ENCODE data around the gene TICAM1. TPM values are rescaled to one million over a fixed set of nuclear protein-coding genes. Genes with fewer than 3 reads are reported as not detected.
"Not testable (repeated sequence)": the region's sequence is repeated elsewhere in the genome, so short reads cannot be mapped to it uniquely, and the experiment has no call there.

The TICAM1 gene
- total RNA-seq, 1 experiment from 2014 or later: 2.7 TPM

DNA sequence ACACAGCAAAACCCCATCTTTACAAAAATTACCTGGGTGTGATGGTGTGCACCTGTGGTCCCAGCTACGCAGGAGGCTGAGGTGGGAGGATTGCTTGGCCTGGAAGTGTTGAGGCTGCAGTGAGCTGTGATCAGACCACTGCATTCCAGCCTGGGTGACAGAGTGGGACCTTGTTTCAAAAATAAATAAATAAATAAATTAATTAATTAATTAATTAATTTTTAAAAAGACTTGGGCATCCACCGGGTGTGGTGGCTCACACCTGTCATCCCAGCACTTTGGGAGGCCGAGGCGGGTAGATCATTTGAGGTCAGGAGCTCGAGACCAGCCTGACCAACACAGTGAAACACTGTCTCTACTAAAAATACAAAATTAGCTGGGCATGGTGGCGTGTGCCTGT lies 26.4 kb downstream of the TICAM1 start:
- not testable (repeated sequence) for H2AFZ ChIP-seq (ENCODE audit: low read length); H3K79me2 ChIP-seq (ENCODE audit: low read length)

DNA sequence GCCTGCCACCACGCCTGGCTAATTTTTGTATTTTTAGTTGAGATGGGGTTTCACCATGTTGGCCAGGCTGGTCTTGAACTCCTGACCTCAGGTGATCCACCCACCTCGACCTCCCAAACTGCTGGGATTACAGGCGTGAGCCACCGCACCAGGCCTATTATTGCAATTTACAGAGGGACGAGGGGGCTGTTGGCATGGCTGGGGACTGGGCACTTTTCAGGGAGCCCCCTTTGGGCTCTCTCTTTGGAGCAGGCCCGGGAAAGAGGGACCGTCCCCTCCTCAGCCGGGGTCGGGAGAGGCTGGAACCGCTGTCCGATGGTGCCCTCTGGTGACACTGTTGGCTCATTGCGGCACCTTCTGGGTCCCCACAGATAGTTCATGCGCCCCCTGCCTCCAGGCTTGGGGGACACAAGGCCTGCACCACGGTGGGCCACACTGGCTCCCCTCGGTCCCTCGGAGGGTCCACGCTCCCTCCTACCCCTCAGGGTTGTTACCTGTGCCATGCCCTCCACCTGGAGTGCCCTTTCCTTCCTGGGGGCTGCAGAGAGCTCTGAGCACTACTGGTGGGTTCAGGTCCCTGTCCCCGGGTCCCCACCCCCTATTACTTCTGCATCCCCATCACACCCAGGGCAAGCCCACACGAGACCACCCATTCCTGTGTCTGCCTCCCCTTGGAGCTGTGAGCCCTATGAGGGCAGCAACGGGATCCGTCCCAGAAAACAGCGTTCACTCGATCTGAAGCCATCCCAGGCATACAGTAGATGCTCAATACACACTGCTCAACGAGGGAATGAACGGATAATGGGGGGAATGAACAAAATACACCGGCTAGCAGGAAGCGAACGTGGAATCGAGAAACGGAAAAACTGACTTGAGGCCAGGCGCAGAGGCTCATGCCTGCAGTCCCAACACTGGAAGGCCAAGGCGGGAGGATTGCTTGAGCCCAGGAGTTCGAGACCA lies 27.5 kb downstream of the TICAM1 start:
- peak; percentile 87 for DNase-seq
- Histone ChIP-seq H3K27ac (ENCODE audit: low read length) (no peak overlapping the region), H3K79me2 (ENCODE audit: low read length) (no peaks in the 10 kb centered on the region), H3K4me2 (ENCODE audit: low read depth, low read length, poor library complexity, severe bottlenecking) (no peak overlapping the region), H3K9ac (ENCODE audit: low read length) (no peak overlapping the region), H3K9me3 (ENCODE audit: low read length) (no peaks in the 10 kb centered on the region), H3K4me3 (ENCODE audit: low read length) (no peak overlapping the region), H3K36me3 (ENCODE audit: insufficient read depth, low read length) (no peaks in the 10 kb centered on the region), H3K4me1 (ENCODE audit: low read length) (peaks cover 8% of the 10 kb centered on the region), H3K27me3 (ENCODE audit: low read length) (no peaks in the 10 kb centered on the region), H3K9me2 (replicated peaks; ENCODE audit: insufficient read depth, low read length) (no peaks in the 10 kb centered on the region), H4K20me1 (ENCODE audit: insufficient read depth, low read depth, low read length) (no peaks in the 10 kb centered on the region), H2AFZ (ENCODE audit: low read length) (no peak overlapping the region)

More for the DNA sequence above, 26.4 kb downstream of the TICAM1 start:
- H3K4me1 ChIP-seq (ENCODE audit: low read length); H4K20me1 ChIP-seq (ENCODE audit: insufficient read depth, low read depth, low read length); H3K9ac ChIP-seq (ENCODE audit: low read length); H3K27me3 ChIP-seq (ENCODE audit: low read length); H3K27ac ChIP-seq (ENCODE audit: low read length); H3K9me2 ChIP-seq (replicated peaks; ENCODE audit: insufficient read depth, low read length); H3K4me3 ChIP-seq (ENCODE audit: low read length); H3K4me2 ChIP-seq (ENCODE audit: low read depth, low read length, poor library complexity, severe bottlenecking); H3K9me3 ChIP-seq (ENCODE audit: low read length); DNase-seq; H3K36me3 ChIP-seq (ENCODE audit: insufficient read depth, low read length): not testable (repeated sequence)

DNA sequence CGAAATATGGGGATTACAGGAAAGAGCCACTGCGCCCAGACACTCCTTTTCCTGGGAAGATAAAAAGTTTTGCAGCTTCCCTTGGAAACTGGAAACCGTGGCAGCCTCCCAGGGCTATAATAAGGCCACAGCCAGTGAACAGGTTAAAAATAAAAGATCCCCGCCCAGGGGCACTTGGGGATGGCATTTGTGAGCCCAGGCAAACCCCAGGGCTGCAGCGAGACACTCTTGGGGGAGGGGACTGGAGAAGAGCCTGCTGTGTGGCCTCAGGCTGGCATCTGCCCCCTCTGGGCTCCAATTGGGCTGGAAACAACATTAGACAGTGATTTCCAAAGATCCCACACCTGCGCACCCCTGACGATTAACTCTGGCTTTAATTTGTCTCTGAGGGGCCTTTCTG lies 28.8 kb downstream of the TICAM1 start:
- H3K4me3 ChIP-seq (ENCODE audit: low read length): no peak overlapping the region
- H3K9me3 ChIP-seq (ENCODE audit: low read length): no peaks in the 10 kb centered on the region
- peaks cover 8% of the 10 kb centered on the region for H3K4me1 ChIP-seq (ENCODE audit: low read length)
- H3K9ac ChIP-seq (ENCODE audit: low read length): no peak overlapping the region
- H3K9me2 ChIP-seq (replicated peaks; ENCODE audit: insufficient read depth, low read length): no peaks in the 10 kb centered on the region
- H2AFZ ChIP-seq (ENCODE audit: low read length): no peak overlapping the region
- no peaks in the 10 kb centered on the region for H3K79me2 ChIP-seq (ENCODE audit: low read length)
- no peaks in the 10 kb centered on the region for H4K20me1 ChIP-seq (ENCODE audit: insufficient read depth, low read depth, low read length)
- H3K4me2 ChIP-seq (ENCODE audit: low read depth, low read length, poor library complexity, severe bottlenecking): no peak overlapping the region
- H3K36me3 ChIP-seq (ENCODE audit: insufficient read depth, low read length): no peaks in the 10 kb centered on the region
- DNase-seq: no peak
- no peak overlapping the region for H3K27ac ChIP-seq (ENCODE audit: low read length)
- H3K27me3 ChIP-seq (ENCODE audit: low read length): no peaks in the 10 kb centered on the region

DNA sequence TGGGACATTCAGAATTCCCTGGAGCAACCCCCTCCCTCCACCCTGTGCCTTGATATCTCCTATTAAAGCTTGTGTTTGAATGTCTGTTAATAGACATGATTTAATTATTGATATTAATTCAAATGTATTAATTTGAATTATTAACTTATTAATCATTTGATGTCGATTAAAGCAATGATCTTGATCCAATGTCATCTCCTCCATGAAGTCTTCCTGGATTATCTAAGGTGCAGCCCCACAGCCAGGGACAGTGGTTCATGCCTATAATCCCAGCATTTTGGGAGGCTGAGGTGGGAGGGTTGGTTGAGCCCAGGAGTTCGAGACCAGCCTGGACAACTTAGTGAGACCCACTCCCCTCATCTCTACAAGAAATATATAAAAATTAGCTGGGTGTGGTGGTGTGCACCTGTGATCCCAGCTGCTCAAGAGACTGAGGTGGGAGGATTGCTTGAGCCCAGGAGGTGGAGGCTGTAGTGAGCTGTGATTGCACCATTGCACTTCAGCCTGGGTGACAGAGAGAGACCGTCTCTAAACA lies 30.4 kb downstream of the TICAM1 start:
- DNase-seq: no peak
- Histone ChIP-seq H3K4me3 (ENCODE audit: low read length) (no peak overlapping the region), H3K79me2 (ENCODE audit: low read length) (peaks cover 5% of the 10 kb centered on the region; the same call in 1 of the 2 replicates), H2AFZ (ENCODE audit: low read length) (no peak overlapping the region), H3K27ac (ENCODE audit: low read length) (no peak overlapping the region), H3K9ac (ENCODE audit: low read length) (no peak overlapping the region), H3K36me3 (ENCODE audit: insufficient read depth, low read length) (peaks cover 6% of the 10 kb centered on the region), H3K27me3 (ENCODE audit: low read length) (no peaks in the 10 kb centered on the region), H3K9me2 (replicated peaks; ENCODE audit: insufficient read depth, low read length) (no peaks in the 10 kb centered on the region), H3K9me3 (ENCODE audit: low read length) (no peaks in the 10 kb centered on the region), H3K4me2 (ENCODE audit: low read depth, low read length, poor library complexity, severe bottlenecking) (no peak overlapping the region), H4K20me1 (ENCODE audit: insufficient read depth, low read depth, low read length) (no peaks in the 10 kb centered on the region), H3K4me1 (ENCODE audit: low read length) (no peaks in the 10 kb centered on the region)

DNA sequence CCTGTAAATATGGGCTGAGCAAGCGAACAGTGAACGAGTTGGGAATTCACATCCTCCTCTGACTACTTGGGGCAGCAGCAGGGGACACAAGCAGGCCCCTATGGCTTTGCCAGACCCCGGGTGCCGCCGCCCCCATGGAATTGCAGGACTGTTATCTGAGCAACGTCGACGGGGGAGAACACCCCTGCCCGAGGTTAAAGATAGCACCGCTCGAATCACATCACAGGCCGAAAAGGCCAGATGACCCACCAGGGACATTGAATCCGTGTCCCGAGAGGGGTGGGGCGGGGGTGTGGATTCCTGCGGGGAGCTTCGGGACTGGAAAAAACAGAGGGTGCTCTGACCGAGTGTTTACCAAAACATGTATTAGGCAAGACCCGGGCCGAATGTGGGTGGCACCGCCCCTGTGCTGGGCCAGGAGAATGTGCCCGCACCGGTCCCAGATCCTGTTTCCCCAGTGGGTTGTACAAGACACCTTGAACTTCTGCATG lies 30.9 kb downstream of the TICAM1 start:
- Histone ChIP-seq H3K4me2 (ENCODE audit: low read depth, low read length, poor library complexity, severe bottlenecking) (no peak overlapping the region), H3K4me1 (ENCODE audit: low read length) (no peaks in the 10 kb centered on the region), H3K27ac (ENCODE audit: low read length) (no peak overlapping the region), H3K9me2 (replicated peaks; ENCODE audit: insufficient read depth, low read length) (no peaks in the 10 kb centered on the region), H3K9me3 (ENCODE audit: low read length) (no peaks in the 10 kb centered on the region), H3K27me3 (ENCODE audit: low read length) (no peaks in the 10 kb centered on the region), H3K36me3 (ENCODE audit: insufficient read depth, low read length) (peaks cover 6% of the 10 kb centered on the region), H2AFZ (ENCODE audit: low read length) (no peak overlapping the region), H4K20me1 (ENCODE audit: insufficient read depth, low read depth, low read length) (no peaks in the 10 kb centered on the region), H3K4me3 (ENCODE audit: low read length) (no peak overlapping the region), H3K79me2 (ENCODE audit: low read length) (peaks cover 5% of the 10 kb centered on the region; the same call in 1 of the 2 replicates), H3K9ac (ENCODE audit: low read length) (no peak overlapping the region)
- no peak for DNase-seq

DNA sequence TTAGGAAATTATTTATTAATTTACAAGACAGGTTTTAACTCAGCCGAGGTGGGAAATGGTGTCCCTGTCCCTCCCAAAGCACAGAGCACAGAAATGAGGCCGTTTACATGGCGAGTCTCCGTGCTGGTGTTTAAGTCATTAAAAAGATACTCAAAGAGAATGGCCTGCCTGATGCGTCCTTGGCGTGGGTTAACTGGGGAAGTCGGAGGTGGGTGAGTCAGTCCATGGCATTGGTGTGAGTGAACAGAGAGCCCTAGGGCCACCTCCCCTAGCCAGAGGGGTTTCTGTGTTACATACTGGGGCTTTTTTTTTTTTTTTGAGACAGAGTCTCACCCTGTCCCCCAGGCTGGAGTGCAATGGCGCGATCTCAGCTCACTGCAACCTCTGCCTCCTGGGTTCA lies 36.1 kb downstream of the TICAM1 start:
- peaks cover 17% of the 10 kb centered on the region for H3K4me1 ChIP-seq (ENCODE audit: low read length)
- H3K4me3 ChIP-seq (ENCODE audit: low read length): no peak overlapping the region
- H3K9ac ChIP-seq (ENCODE audit: low read length): no peak overlapping the region
- no peaks in the 10 kb centered on the region; the same call in 1 of the 2 replicates for H4K20me1 ChIP-seq (ENCODE audit: insufficient read depth, low read depth, low read length)
- H3K9me3 ChIP-seq (ENCODE audit: low read length): no peaks in the 10 kb centered on the region
- DNase-seq: no peak
- H3K27ac ChIP-seq (ENCODE audit: low read length): no peak overlapping the region
- no peaks in the 10 kb centered on the region for H3K9me2 ChIP-seq (replicated peaks; ENCODE audit: insufficient read depth, low read length)
- peaks cover 39% of the 10 kb centered on the region for H3K79me2 ChIP-seq (ENCODE audit: low read length)
- H3K4me2 ChIP-seq (ENCODE audit: low read depth, low read length, poor library complexity, severe bottlenecking): no peak overlapping the region
- H3K27me3 ChIP-seq (ENCODE audit: low read length): no peaks in the 10 kb centered on the region
- no peak overlapping the region for H2AFZ ChIP-seq (ENCODE audit: low read length)
- H3K36me3 ChIP-seq (ENCODE audit: insufficient read depth, low read length): peaks cover 11% of the 10 kb centered on the region

DNA sequence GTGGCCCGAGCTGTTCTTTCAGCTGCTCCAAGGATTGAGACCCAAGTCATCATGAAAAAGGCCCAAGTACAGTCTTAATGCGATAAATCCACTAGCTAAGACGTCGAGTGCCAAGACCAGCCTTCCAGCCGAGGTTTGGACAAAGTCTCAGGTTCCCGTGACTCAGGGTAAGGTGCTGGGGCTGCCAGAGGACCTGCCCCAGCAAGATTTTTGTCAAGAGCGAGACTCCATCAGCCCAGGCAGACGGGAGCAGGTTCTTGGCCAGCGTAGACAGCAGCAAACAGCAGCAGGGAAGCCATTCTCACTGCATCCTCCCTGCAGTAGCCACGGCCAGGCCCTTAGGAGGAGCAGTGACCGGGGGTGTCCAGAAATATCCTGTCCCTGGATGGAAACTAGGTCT lies 36.5 kb downstream of the TICAM1 start:
- H3K9me2 ChIP-seq (replicated peaks; ENCODE audit: insufficient read depth, low read length): no peaks in the 10 kb centered on the region
- no peak overlapping the region for H3K4me2 ChIP-seq (ENCODE audit: low read depth, low read length, poor library complexity, severe bottlenecking)
- H4K20me1 ChIP-seq (ENCODE audit: insufficient read depth, low read depth, low read length): no peaks in the 10 kb centered on the region; the same call in 1 of the 2 replicates
- no peak overlapping the region for H2AFZ ChIP-seq (ENCODE audit: low read length)
- H3K27me3 ChIP-seq (ENCODE audit: low read length): no peaks in the 10 kb centered on the region
- H3K79me2 ChIP-seq (ENCODE audit: low read length): peaks cover 39% of the 10 kb centered on the region
- H3K9ac ChIP-seq (ENCODE audit: low read length): no peak overlapping the region
- H3K27ac ChIP-seq (ENCODE audit: low read length): no peak overlapping the region
- H3K9me3 ChIP-seq (ENCODE audit: low read length): no peaks in the 10 kb centered on the region
- DNase-seq: no peak
- no peak overlapping the region for H3K4me3 ChIP-seq (ENCODE audit: low read length)
- peaks cover 11% of the 10 kb centered on the region for H3K36me3 ChIP-seq (ENCODE audit: insufficient read depth, low read length)
- peaks cover 19% of the 10 kb centered on the region for H3K4me1 ChIP-seq (ENCODE audit: low read length)

DNA sequence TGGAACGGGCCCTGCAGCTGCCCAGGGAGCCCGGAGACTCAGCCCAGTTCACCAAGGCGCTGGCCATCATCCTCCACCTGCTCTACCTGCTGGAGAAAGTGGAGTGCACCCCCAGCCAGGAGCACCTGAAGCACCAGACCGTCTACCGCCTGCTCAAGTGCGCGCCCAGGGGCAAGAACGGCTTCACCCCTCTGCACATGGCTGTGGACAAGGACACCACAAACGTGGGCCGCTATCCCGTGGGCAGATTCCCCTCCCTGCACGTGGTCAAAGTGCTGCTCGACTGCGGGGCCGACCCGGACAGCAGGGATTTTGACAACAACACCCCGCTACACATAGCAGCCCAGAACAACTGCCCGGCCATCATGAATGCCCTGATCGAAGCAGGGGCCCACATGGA lies 38.2 kb downstream of the TICAM1 start:
- Histone ChIP-seq H3K4me1 (ENCODE audit: low read length) (peaks cover 19% of the 10 kb centered on the region), H3K4me3 (ENCODE audit: low read length) (peak overlapping the region; percentile 92; the same call in 1 of the 2 replicates), H3K36me3 (ENCODE audit: insufficient read depth, low read length) (peaks cover 11% of the 10 kb centered on the region), H3K79me2 (ENCODE audit: low read length) (peaks cover 39% of the 10 kb centered on the region)
- H3K9ac ChIP-seq (ENCODE audit: low read length); DNase-seq; H4K20me1 ChIP-seq (ENCODE audit: insufficient read depth, low read depth, low read length); H3K27me3 ChIP-seq (ENCODE audit: low read length); H3K9me3 ChIP-seq (ENCODE audit: low read length); H3K27ac ChIP-seq (ENCODE audit: low read length); H3K4me2 ChIP-seq (ENCODE audit: low read depth, low read length, poor library complexity, severe bottlenecking); H2AFZ ChIP-seq (ENCODE audit: low read length); H3K9me2 ChIP-seq (replicated peaks; ENCODE audit: insufficient read depth, low read length): not testable (repeated sequence)
